ENCODE results near the gene MTHFD1L.

Gene MTHFD1L

GRCh38 chr6:151068761-151069312 is 203.3 kb downstream of the MTHFD1L start:
- ATAC-seq, result peak; percentile 19
- TF ChIP-seq ISL1 (CRISPR knock-in tag; IDR thresholded peaks at IDR 0.05), result peak; percentile 50; the same call in 1 of the 2 replicates
- 0 out of 2 replicates have a peak, but pooled peaks have one; percentile 23 for TF ChIP-seq TOX (CRISPR knock-in tag; IDR thresholded peaks at IDR 0.05; ENCODE audit: borderline replicate concordance)
- TF ChIP-seq ZFP3 (CRISPR knock-in tag; IDR thresholded peaks at IDR 0.05), result peak; percentile 44; the same call in 1 of the 2 replicates
- TF ChIP-seq ZNF565 (CRISPR knock-in tag; conservative IDR thresholded peaks at IDR 0.05; ENCODE audit: low read depth), result no peak
- 0 out of 2 replicates have a peak, but pooled peaks have one; percentile 2 for TF ChIP-seq ZC3H10 (CRISPR knock-in tag; IDR thresholded peaks at IDR 0.05)

GRCh38 chr6:151069641-151070040 is 204.1 kb downstream of the MTHFD1L start:
- no peak for TF ChIP-seq ZNF565 (CRISPR knock-in tag; conservative IDR thresholded peaks at IDR 0.05; ENCODE audit: low read depth)
- ATAC-seq, result no peak

DNA sequence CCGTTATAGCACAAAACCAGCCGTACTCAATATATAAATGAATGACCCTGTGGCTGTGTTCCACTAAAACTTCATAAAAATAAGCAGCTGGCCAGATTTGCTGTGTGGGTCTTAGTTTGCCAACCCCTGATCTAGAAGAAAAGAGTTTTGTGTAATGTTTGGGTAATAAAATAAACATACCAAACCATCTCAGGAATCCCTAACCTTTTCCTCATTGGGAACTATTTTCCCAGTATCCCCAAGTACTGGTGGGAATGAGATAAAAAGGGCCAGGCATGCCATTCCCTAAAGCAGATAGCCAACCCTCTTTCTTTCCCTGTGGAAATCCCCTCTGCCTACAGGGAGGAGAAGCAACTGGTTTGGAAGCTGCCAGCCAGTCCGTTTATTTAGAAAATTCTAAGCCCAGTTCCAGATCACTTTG is 205.1 kb downstream of the MTHFD1L start:
- TF ChIP-seq TCF4 (CRISPR knock-in tag; IDR thresholded peaks at IDR 0.05; ENCODE audit: borderline replicate concordance) (no peak), ZFP30 (CRISPR knock-in tag; IDR thresholded peaks at IDR 0.05) (no peak), ZC3H10 (CRISPR knock-in tag; IDR thresholded peaks at IDR 0.05) (no peak), GLIS3 (CRISPR knock-in tag; IDR thresholded peaks at IDR 0.05) (no peak), RARB (CRISPR knock-in tag; IDR thresholded peaks at IDR 0.05) (no peak), PPARA (CRISPR knock-in tag; IDR thresholded peaks at IDR 0.05; ENCODE audit: borderline replicate concordance) (no peak), ZNF8 (CRISPR knock-in tag; IDR thresholded peaks at IDR 0.05) (no peak), OSR1 (CRISPR knock-in tag; IDR thresholded peaks at IDR 0.05) (no peak), BACH2 (CRISPR knock-in tag; IDR thresholded peaks at IDR 0.05; ENCODE audit: borderline replicate concordance) (no peak), ZNF70 (CRISPR knock-in tag; IDR thresholded peaks at IDR 0.05) (no peak), TSHZ2 (CRISPR knock-in tag; IDR thresholded peaks at IDR 0.05) (no peak), ESRRG (CRISPR knock-in tag; IDR thresholded peaks at IDR 0.05) (no peak), PATZ1 (CRISPR knock-in tag; IDR thresholded peaks at IDR 0.05; ENCODE audit: borderline replicate concordance) (no peak), SNAI2 (CRISPR knock-in tag; IDR thresholded peaks at IDR 0.05) (no peak), TOX (CRISPR knock-in tag; IDR thresholded peaks at IDR 0.05; ENCODE audit: borderline replicate concordance) (no peak), CSRNP3 (CRISPR knock-in tag; IDR thresholded peaks at IDR 0.05) (no peak), ZFP3 (CRISPR knock-in tag; IDR thresholded peaks at IDR 0.05) (no peak), ARNTL (CRISPR knock-in tag; IDR thresholded peaks at IDR 0.05; ENCODE audit: borderline replicate concordance, low read depth) (no peak), CSDC2 (CRISPR knock-in tag; IDR thresholded peaks at IDR 0.05) (no peak)
- TF ChIP-seq, protein P1, sequence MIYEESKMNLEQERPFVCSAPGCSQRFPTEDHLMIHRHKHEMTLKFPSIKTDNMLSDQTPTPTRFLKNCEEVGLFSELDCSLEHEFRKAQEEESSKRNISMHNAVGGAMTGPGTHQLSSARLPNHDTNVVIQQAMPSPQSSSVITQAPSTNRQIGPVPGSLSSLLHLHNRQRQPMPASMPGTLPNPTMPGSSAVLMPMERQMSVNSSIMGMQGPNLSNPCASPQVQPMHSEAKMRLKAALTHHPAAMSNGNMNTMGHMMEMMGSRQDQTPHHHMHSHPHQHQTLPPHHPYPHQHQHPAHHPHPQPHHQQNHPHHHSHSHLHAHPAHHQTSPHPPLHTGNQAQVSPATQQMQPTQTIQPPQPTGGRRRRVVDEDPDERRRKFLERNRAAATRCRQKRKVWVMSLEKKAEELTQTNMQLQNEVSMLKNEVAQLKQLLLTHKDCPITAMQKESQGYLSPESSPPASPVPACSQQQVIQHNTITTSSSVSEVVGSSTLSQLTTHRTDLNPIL (CRISPR knock-in tag; IDR thresholded peaks at IDR 0.05; ENCODE audit: low read depth), result no peak
- ATAC-seq, result no peak

DNA sequence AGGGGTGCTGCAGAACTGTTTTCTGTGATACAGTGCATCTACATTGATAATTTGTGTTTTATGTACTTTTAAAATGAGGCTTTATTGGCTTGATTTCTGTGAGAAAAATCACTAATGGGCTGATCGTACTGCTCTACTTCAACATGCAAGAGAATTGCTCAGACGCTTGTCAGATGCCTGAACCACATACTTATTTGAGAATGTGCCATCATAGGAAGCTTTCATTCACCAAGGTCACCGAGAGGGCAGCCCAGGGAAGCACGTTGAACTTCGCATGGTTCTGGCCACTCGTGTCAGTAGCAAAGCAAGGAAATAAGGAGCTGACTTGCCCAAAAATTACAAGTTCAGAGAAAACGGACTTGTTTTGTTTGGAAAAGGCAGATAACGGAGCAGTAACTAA is 205.8 kb downstream of the MTHFD1L start:
- peak; percentile 30; the same call in 2 of the 3 replicates for ATAC-seq
- TF ChIP-seq CSDC2 (CRISPR knock-in tag; IDR thresholded peaks at IDR 0.05), result 0 out of 2 replicates have a peak, but pooled peaks have one; percentile 41
- TF ChIP-seq, protein P2, sequence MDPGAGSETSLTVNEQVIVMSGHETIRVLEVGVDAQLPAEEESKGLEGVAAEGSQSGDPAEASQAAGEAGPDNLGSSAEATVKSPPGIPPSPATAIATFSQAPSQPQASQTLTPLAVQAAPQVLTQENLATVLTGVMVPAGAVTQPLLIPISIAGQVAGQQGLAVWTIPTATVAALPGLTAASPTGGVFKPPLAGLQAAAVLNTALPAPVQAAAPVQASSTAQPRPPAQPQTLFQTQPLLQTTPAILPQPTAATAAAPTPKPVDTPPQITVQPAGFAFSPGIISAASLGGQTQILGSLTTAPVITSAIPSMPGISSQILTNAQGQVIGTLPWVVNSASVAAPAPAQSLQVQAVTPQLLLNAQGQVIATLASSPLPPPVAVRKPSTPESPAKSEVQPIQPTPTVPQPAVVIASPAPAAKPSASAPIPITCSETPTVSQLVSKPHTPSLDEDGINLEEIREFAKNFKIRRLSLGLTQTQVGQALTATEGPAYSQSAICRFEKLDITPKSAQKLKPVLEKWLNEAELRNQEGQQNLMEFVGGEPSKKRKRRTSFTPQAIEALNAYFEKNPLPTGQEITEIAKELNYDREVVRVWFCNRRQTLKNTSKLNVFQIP (CRISPR knock-in tag; IDR thresholded peaks at IDR 0.05; ENCODE audit: borderline replicate concordance, low read depth), result 0 out of 2 replicates have a peak, but pooled peaks have one; percentile 22
- TF ChIP-seq, protein P1 (CRISPR knock-in tag; IDR thresholded peaks at IDR 0.05; ENCODE audit: low read depth), result no peak
- peak; percentile 83; the same call in 1 of the 2 replicates for TF ChIP-seq TOX (CRISPR knock-in tag; IDR thresholded peaks at IDR 0.05; ENCODE audit: borderline replicate concordance)
- peak; percentile 58 for TF ChIP-seq ISL1 (CRISPR knock-in tag; IDR thresholded peaks at IDR 0.05)
- no peak for TF ChIP-seq BACH2 (CRISPR knock-in tag; IDR thresholded peaks at IDR 0.05; ENCODE audit: borderline replicate concordance)
- TF ChIP-seq ZC3H10 (CRISPR knock-in tag; IDR thresholded peaks at IDR 0.05), result peak; percentile 66; the same call in 1 of the 2 replicates

All from SK-N-SH treated with all-trans-retinoic acid at 6 μM for 48 hours (cell line).